G401 (cell line): Measurements from ENCODE around the gene GOLGA6D. TPM values are rescaled to one million over a fixed set of nuclear protein-coding genes. Genes with fewer than 3 reads are reported as not detected.
"Not testable (repeated sequence)": the region's sequence is repeated elsewhere in the genome, so short reads cannot be mapped to it uniquely, and the experiment has no call there.

Experiments
- DNase-seq: peaks from one replicate; pipeline ENCODE4 v3.0.0-alpha.2; 2015; ENCODE audit warnings: low spot score
- in situ Hi-C: cut with HindIII; loops from 2 replicates; pipeline ENCODE4 v1.10.0; 2016; ENCODE audit warnings: low sequenced_read_pairs, mixed read lengths
- total RNA-seq: library from RNA; depleted of rRNA; stranded (reverse); fragments of >200 nt; shearing (Covaris generic); gene quantifications from 2 replicates; pipeline ENCODE4 v1.2.3, GENCODE V29; 2014

The GOLGA6D gene
- total RNA-seq, 1 experiment from 2014 or later: not detected

GRCh38 chr15:75275617-75276016 lies 7.0 kb upstream of the GOLGA6D start:
- not testable (repeated sequence) for DNase-seq

GRCh38 chr15:75278497-75278896 lies 4.1 kb upstream of the GOLGA6D start:
- in situ Hi-C loops, DNase-seq: not testable (repeated sequence)

More at GRCh38 chr15:75275617-75276016, 7.0 kb upstream of the GOLGA6D start:
- in situ Hi-C loops: not testable (repeated sequence)

- DNase-seq, in situ Hi-C loops: not testable (repeated sequence)
Observed at GRCh38 chr15:75284152-75284551, 1.5 kb downstream of the GOLGA6D start.

- in situ Hi-C loops, DNase-seq: not testable (repeated sequence)
Observed at GRCh38 chr15:75293660-75294059, 11.0 kb downstream of the GOLGA6D start.

GRCh38 chr15:75298541-75299310 lies 16.1 kb downstream of the GOLGA6D start:
- in situ Hi-C loops, DNase-seq: not testable (repeated sequence)

GRCh38 chr15:75299311-75299688 lies 16.7 kb downstream of the GOLGA6D start:
- not testable (repeated sequence) for DNase-seq

GRCh38 chr15:75300026-75300425 lies 17.4 kb downstream of the GOLGA6D start:
- DNase-seq, in situ Hi-C loops: not testable (repeated sequence)

More at GRCh38 chr15:75299311-75299688, 16.7 kb downstream of the GOLGA6D start:
- in situ Hi-C loops: not testable (repeated sequence)

GRCh38 chr15:75302318-75302717 lies 19.7 kb downstream of the GOLGA6D start:
- in situ Hi-C loops: no loop called here
- DNase-seq: no peak

- in situ Hi-C loops, DNase-seq: not testable (repeated sequence)
Observed at GRCh38 chr15:75302753-75303152, 20.1 kb downstream of the GOLGA6D start.

GRCh38 chr15:75306188-75306587 lies 23.6 kb downstream of the GOLGA6D start:
- in situ Hi-C loops: no loop called here
- no peak for DNase-seq

GRCh38 chr15:75307778-75308390 lies 25.2 kb downstream of the GOLGA6D start:
- DNase-seq: peak; percentile 14
- in situ Hi-C loops: no loop called here

GRCh38 chr15:75309711-75310110 lies 27.1 kb downstream of the GOLGA6D start:
- in situ Hi-C loops: no loop called here
- no peak for DNase-seq

GRCh38 chr15:75312548-75312947 lies 29.9 kb downstream of the GOLGA6D start:
- in situ Hi-C loops, DNase-seq: not testable (repeated sequence)

GRCh38 chr15:75313116-75313845 lies 30.6 kb downstream of the GOLGA6D start:
- in situ Hi-C loops: no loop called here
- no peak for DNase-seq

- in situ Hi-C loops: no loop called here
- DNase-seq: no peak
Observed at GRCh38 chr15:75314552-75315290, 32.1 kb downstream of the GOLGA6D start.

GRCh38 chr15:75319231-75319897 lies 36.7 kb downstream of the GOLGA6D start:
- DNase-seq, in situ Hi-C loops: not testable (repeated sequence)

GRCh38 chr15:75321711-75322110 lies 39.1 kb downstream of the GOLGA6D start:
- DNase-seq: no peak
- in situ Hi-C loops: no loop called here

- in situ Hi-C loops: no loop called here
- no peak for DNase-seq
Observed at GRCh38 chr15:75325922-75326321, 43.3 kb downstream of the GOLGA6D start.

- no peak for DNase-seq
- in situ Hi-C loops: no loop called here
Observed at GRCh38 chr15:75327005-75327404, 44.4 kb downstream of the GOLGA6D start.
